NCI-H2029 treated with DMSO at 0.1 percent for 48 hours (cell line): ENCODE data around the gene PDCD4.
"Not testable (repeated sequence)": the region's sequence is repeated elsewhere in the genome, so short reads cannot be mapped to it uniquely, and the experiment has no call there.

Experiments
- DNase-seq: peaks from one replicate; lab custom pipeline; 2025; lab: John Stamatoyannopoulos, UW

Gene PDCD4

DNA sequence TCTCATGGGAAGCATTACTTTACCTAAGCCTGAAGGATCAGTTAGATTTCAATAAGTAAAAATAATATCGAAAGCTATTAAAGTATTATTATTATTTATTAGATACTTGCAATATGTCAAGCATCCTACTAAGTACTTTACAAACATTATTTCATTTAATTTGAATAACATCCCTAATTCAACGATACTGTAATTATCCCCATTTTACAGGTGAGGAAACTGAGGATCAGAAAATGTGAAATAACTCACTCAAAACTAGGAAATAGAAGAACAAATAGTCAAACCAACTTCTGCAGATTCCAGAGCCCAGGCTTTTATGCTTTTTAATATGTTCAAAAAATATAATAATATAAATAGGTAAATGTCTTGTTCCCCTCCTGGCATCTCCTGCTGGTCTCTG, 10.3 kb upstream of the PDCD4 start:
- DNase-seq: no peak

DNA sequence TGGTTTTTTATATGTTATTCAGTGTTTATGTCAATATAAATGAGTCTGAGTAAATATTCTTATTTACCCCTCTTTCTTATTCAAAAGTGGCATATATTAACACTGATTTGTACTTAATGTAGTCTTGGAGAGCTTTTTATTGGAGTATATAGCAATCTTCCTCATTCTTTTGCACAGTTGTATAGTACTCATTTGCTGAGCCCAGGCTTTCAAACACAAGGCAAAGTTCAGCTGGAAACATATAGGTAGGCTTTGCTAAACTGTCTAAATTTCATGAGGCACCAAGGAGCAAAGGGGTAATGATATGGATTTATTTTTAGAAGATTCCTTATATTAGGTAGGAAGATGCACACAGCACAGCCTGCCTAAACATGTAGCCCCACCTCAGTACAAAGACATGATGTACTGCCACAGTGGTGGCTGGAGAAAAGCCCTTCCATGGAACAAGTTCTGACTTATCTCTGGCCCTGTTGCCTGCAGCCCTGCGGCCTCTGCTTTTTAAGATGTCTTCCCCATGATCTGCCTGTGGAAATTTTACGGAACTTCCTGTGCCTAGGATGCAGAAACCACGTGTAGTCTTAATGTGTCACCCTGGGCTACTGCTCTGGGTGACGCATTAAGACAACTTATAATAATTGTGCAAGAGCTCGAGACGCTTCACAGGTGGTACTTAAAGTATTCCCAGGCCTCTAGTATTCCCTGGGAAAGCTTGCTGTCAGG, 9.6 kb upstream of the PDCD4 start:
- no peak for DNase-seq

DNA sequence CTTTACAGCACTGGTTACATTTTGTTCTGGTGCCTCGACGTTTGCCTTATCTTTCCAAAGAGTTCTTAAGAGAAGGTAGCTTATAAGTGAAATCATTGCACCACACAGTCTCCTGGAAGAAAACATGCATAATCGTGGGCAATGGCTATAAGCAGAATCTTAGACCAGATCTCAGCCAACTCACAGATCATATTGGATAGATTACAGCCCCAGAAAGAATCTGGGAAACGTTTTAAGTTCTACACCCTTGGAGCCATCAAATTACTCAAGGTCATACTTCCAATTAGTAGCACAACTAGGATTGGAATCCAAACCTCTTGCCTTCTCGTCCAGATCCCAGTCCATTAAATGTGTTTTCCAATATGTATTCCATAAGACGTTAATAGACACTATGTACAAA, 8.8 kb upstream of the PDCD4 start:
- DNase-seq: no peak

DNA sequence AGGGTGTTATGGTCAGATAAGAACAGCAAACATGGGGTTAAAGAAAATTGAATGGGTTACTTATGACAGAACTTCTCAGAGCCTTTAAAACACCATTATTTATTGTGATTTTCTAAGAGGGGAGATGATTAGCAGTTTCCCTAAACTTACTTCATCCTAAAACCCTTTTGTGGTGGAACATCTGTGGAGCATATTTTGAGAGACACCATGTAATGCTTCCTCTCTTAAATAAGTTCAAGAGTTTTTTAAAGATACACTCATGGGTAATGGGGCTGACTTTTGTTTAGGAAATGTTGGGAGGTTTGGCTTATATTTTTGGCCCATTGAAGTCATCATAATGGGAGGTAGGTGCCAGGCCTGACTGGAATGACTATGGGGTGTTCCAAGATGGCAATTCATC, 8.4 kb upstream of the PDCD4 start:
- no peak for DNase-seq

DNA sequence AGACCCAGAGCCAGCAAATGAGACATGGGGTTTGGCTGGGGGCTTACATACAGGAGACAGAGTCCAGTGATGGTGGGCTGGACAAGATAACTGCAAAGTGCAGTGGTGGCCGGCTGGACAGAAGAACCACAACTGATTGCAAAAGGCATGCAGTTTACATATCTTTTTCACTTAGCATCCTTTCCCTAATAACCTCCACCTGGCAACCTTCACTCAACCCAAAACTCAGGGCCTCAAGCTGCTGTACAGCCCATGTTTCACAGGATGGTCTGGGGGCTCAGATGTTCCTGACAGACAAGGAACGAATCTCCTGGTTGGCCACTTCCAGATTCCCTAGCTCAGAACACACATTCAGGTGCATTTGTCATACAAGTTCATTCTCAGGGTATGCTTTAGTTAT, 7.8 kb upstream of the PDCD4 start:
- DNase-seq: no peak

DNA sequence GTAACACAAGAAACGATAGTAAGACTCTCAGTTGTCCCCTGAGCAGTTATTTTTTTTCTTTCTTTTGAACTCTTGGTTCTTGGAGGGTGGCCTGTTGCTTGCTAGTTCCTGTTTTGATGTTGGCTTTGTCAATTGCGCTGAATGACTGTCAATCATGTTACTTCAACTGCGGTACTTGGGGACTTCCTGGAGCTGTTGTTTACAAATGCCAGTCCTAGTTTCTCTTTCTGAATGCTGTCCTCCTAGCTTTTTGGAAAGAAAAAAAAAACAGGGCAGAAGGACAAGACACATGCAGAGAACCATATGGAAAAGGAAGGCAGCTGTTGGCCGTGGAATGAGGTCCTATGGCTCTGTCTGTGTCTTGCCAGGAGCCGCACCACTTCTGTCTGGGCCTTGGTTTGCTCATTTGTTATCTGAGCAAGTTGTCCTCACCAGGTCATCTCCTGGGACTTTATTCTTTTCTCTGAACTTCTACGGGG, 7.0 kb upstream of the PDCD4 start:
- no peak for DNase-seq

DNA sequence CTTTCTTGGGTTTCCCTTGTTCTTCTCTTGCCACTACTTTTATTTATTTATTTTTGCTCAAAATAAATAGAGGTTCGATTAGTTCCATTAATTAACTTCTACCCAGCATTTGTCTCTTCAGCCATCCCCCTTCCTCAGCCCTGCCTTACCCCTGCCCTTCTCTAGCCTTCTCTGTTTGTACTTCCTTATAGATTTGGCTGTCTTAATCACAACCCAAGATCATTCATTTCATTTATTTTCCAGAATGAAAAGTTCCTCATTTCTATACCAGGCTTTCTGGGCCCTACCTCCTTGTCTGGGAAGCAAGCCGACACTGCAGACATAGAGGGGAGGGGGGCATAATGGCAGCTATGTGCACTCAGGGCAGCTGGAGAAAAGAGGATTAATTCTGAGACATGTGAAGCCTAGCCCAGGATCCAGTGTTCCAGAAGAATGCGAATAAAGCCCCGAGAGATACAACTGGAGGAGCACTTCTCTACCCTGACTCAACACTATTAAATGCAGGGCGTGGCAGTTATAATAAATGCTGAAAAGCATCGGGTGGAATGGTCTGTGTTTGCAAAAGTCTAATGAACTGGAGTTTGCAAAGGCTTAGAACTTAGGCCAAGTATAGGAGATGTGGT, 6.4 kb upstream of the PDCD4 start:
- DNase-seq: no peak

DNA sequence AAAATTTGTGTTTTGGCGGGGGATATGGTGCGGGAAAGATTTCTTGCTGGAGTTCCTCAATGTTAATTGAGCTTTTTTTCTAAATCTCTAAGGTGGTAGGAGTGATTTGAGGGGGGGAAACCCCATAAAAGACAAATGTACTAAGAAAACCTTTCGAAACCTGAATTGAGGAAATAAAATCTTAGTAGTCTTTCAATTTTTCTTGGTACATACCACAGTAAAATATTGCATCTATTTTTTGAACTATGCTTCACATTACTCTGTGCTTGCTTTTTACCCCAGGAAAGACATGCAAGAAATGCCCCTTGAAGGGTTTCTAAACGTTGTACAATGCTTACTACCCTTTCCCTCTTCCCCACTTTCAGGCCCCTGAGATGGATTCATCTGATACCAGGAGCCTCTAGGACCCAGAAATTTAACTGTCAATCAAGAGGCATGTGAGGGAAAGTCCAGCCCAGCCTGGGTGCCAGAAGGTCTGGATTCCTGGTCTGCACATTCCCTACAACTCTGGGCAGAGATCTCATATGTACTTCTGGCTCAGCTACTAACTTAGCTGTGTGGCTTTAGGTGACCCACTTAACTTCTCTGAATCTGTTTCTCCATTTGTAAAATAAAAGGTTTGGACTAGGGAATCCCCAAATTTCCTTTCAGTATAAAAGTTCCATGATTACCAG, 5.8 kb upstream of the PDCD4 start:
- no peak for DNase-seq

DNA sequence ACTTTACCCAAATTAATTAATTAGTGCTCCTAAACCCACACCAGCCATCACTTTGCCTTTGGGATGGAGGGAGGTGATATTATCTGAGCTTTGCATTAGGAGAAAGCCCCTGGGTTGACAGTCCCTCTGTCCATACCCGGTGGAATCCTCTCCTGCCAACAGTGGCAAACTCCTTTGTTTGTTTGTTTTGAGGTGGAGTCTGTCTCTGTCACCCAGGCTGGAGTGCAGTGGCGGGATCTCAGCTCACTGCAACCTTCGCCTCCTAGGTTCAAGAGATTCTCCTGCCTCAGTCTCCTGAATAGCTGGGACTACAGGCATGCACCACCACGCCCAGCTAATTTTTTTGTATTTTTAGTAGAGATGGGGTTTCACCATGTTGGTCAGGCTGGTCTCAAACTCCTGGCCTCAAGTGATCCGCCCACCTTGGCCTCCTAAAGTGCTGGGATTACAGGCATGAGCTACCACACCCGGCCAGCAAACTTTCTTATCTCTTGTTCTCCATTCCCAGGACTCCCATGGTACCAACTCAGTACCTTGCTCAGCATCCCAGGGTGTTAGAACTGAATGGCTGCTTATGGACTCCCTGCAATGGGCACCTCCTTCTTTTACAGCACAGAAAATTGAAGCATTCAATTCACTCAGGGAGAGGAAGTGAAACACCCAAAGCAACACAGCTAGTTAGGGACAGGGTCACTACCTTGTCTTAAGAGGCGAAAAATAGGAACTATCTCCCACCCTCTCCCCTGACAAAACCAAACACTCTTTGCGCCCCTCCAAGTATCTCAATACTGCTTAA, 4.5 kb upstream of the PDCD4 start:
- not testable (repeated sequence) for DNase-seq

DNA sequence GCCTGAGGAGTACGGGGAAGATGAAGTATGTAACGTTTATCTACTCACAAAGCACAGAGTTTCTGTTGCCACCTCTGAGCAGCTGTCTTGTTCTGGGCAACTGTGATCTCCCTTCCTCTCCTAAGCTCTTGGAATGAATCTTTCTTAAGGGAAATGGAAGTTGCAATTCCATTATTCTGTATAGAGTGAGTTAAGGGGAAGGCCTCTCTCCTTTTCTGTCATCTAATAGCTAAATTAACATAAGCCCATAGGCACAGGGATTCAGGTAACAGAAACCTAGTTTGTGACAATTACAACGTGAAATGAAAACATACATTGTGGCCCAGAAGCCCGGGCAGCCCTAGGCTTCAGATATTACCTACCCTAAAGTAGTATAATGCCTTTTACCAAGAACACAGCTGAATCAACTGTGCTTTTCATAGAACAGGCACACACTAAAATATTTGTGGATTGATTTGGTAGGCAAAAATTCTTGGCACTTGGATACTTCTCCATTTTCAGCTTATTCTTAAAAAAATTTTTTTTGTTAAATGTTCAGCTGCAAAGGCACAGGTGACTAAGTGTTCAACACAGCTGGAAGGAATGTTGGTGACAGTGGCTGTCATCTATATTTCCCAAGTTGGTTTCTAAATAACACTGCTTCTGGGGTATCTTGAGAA, 3.8 kb upstream of the PDCD4 start:
- no peak for DNase-seq

DNA sequence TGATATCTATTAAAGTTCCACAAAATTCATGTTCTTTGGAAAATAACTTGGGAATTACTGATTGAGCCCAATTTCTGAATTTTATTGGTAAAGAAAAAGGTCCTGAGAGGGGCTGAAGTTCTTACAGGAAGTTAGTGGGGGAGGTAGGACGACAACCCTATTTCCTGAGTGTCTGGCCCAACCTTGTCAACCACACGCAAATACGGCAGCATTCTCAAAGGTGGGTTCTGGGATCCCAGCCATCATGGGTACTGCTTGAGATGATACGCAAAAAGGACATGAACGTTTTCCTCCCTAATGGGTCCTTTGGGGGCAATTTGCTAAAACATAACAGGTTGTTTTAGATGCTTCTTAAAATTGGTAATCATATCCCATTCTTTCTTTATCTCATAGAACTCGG, 2.7 kb upstream of the PDCD4 start:
- no peak for DNase-seq

DNA sequence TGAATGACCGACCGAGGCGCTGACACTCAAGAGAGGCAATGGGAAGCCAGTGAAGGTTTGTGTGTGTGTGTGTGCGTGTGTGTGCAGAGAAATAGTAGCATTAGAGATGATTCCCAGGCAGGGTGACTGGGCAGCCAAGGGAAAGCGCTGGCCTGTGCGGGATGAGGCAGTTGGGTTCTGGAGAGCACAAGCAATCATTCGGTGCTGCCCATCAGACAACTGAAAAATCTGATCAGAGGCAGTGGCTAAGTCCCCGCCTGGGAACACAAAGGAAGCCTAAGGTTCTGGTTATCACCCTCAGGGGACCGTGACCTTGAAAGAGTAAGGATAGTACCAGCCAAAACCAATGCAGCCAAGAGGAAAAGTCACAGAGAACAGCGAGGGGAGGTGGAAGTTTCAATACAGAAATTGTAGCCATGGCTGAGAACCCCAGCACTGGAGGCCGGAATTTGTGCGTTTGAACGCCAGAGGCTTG, 868 bp upstream of the PDCD4 start:
- DNase-seq: no peak

DNA sequence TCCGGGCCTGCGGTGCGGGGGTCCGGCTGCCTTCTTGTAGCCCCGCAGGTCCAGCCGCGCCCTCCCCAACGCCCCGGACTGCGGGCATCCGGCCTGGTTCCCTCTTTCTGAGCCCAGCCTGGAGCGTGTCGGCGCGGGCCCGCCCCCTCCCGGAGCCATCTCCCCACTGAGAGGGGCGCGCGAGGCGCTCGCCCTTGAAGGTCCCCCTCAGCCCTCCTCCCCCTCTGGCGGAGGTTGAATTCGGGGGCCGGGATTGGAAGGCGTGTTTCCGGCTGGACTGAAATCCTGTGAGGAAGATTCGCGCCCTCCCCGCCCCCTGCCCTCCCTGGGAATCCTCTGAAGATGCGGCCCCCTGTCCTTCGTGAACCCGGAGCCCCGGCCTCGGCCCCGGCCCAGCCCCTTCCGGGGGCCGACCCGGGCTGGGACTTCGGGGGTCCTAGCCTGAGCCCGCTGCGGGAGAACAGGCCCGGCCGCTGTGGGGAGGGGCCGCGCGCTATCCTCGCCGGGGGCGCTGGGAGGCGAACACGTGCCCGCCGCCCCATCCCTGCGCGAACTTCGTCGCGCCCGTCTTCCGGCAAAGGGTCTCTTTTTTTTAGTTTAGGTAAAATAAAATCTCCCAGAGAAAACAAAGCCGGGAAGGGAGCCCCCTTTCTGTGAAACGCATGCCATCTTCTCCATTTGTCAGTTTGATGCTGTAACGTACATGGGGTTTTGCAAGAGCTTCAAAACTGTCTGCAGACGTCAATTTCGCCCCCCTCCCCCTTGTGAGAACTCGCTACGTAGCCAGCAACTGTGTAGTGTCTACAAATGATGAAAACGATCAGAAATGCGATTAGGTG, 636 bp downstream of the PDCD4 start:
- no peak for DNase-seq

DNA sequence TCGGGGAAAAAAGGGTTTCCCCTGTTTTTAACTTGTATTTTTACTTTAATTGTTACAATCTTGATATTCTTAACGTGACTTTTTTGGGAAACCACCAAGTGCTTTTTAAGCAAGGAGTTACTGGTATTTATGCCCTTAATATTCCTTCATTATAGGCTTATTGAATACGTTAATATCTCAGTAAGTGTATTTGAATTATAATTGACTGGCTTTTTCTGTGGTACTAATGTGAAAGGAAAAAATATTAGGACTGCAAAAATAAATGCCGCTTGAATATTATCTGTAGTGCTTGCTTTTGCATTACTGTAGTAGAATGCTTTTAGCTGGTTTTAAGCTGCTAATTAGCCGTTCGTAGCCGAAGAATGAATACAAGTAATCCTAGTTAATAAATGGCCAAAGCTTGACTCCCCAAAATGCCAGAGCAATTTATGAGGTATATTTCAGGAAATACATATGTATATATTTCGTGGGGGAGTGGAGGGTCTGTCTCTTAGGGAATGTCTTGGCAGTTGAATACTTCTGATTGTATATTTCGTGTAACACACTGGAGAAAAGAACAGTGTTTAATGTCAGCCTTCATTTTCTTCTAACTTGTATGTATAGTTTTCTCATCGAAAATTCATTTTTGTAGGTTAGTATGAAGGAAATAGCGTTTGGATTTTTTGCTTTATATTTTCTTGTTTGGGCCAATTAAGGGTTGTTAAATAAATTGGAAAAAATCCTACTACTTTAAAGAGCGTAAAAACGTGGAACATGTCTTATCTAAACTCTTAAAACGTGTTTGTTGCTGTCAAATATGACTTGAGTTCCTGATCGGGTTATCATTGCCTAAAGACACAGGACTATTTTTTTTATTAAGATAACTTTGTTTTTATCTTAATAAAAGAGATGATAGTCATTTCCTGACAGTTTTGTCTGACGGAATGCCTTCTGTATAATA, 1.5 kb downstream of the PDCD4 start:
- no peak for DNase-seq

DNA sequence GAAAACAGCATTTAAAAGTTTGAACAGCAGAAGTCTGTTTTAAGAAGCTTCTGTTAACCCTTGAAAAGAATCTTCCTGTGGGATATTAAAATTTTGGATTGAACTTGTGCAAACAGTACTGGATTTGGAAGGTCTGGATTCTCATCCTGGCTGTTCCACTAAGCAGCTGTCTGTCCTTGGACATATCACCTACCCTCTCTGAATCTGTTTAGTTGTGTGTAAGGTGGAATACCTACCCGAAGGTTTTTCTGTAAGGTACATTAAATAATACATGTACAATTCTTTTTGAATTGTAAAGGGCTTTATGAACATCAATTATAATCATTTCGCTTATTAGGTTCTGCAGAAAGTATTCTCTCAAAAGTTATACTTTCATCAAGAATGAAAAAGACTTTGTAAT, 2.2 kb downstream of the PDCD4 start:
- no peak for DNase-seq

DNA sequence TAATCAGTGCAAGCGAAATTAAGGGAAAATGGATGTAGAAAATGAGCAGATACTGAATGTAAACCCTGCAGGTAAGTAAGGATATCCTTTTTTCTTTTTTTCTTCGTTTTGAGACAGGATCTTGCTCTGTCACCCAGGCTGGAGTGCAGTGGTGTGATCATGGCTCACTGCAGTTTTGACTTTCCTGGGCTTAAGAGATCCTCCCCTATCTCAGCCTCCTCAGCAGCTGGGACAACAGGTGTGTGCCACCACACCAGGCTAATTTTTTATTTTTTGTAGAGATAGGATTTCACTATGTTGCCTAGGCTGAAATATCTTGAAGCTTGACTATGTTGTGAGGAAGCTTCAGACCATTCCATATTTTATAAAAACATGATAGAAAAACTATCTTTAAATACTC, 4.3 kb downstream of the PDCD4 start:
- no peak for DNase-seq

DNA sequence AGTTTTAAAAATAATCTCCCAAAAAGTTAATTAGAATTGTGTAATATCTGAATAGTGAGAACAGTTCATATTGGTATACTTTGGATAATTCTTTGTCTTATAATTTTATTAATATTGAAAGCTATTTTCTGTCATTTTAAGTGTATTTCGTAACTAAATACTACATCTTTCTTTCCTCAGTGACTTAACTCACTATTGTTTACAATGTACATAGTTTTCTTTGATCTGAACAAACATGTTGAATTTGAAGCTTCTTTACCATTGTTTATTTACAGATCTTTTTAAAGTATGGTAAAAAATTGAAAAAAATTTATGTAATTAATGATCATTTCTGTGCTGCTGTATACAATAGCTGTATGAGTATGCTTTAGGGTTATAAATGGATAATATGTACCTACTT, 5.1 kb downstream of the PDCD4 start:
- DNase-seq: no peak

DNA sequence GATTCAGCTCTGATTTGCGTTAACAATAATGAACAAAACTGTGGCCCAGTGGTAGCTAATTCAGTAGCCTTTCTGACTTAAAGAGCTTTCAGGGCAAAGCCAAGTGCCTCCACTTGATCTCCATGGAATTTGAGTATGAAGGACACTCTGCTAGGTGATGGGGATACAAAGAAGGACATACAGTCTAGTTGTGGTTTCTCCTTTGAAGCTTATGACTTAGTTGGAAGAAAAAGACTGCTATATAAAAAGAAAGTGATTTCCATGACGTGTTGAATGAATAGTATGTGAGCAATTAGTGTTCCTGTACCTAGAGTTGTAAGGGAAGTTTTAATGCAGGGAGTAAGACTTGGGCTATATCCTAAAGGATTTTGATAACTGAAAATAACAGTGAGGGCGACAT, 8.3 kb downstream of the PDCD4 start:
- no peak for DNase-seq

DNA sequence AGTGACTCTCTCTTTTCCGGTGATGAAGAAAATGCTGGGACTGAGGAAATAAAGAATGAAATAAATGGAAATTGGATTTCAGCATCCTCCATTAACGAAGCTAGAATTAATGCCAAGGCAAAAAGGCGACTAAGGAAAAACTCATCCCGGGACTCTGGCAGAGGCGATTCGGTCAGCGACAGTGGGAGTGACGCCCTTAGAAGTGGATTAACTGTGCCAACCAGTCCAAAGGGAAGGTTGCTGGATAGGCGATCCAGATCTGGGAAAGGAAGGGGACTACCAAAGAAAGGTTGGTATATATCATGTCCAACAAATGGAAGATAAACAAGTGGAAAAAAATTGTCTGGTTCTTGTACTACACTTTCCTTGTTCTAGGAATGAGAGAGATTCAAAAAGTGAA, 9.5 kb downstream of the PDCD4 start:
- no peak for DNase-seq

DNA sequence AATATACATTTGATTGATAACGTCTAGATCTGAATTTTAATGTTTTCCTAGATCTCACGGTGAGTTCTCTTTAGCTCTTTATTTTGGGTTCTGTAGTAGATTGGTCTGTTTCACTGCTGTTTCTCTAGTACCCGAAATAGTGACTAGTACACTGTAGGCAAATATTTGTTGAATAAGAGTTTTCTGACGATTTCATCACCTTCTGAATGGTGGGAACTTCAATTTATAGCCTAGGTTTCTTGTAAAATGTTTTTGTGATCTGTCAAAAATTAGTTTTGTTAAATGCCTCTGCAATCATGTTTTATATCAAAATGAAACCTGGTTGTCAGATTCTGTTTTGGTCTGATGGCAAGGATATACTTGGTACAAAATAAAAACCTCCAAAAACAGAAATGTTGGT, 10.2 kb downstream of the PDCD4 start:
- no peak for DNase-seq
